RPMI8226 (cell line): ENCODE data around the gene TINAGL1.

Source experiments
- DNase-seq: peaks from one replicate; pipeline ENCODE4 v3.0.0-alpha.2; 2015

TINAGL1 gene

GRCh38 chr1:31568895-31569595, 7.3 kb upstream of the TINAGL1 start:
- no peak for DNase-seq

GRCh38 chr1:31569596-31570173, 6.6 kb upstream of the TINAGL1 start:
- no peak for DNase-seq

GRCh38 chr1:31570228-31570627, 6.1 kb upstream of the TINAGL1 start:
- DNase-seq = no peak

GRCh38 chr1:31570906-31571305, 5.4 kb upstream of the TINAGL1 start:
- DNase-seq = no peak

- peak; percentile 34 for DNase-seq
These were observed 4.7 kb upstream of the TINAGL1 start for GRCh38 chr1:31571340-31572295.

GRCh38 chr1:31572323-31573104, 3.8 kb upstream of the TINAGL1 start:
- DNase-seq = no peak

GRCh38 chr1:31573261-31573660, 3.1 kb upstream of the TINAGL1 start:
- no peak for DNase-seq

GRCh38 chr1:31574749-31575368, 1.5 kb upstream of the TINAGL1 start:
- DNase-seq = no peak

GRCh38 chr1:31575369-31576140, 760 bp upstream of the TINAGL1 start:
- DNase-seq = no peak

GRCh38 chr1:31576743-31577455, 584 bp downstream of the TINAGL1 start:
- DNase-seq = no peak

- no peak for DNase-seq
These were observed 1.3 kb downstream of the TINAGL1 start for GRCh38 chr1:31577515-31578192.

GRCh38 chr1:31579374-31579773, 3.1 kb downstream of the TINAGL1 start:
- DNase-seq = no peak

GRCh38 chr1:31580513-31580870, 4.2 kb downstream of the TINAGL1 start:
- DNase-seq = no peak

- DNase-seq = no peak
These were observed 4.7 kb downstream of the TINAGL1 start for GRCh38 chr1:31580891-31581603.

GRCh38 chr1:31581821-31582810, 5.8 kb downstream of the TINAGL1 start:
- DNase-seq = no peak

- DNase-seq = no peak
These were observed 7.0 kb downstream of the TINAGL1 start for GRCh38 chr1:31583082-31583994.
